Endodermal cell (in vitro differentiated cells): ENCODE measurements around the gene TRIM67. TPM values are rescaled to one million over a fixed set of nuclear protein-coding genes. Genes with fewer than 3 reads are reported as not detected.

Experiments
- DNase-seq: peaks from one replicate; pipeline ENCODE4 v3.0.0-alpha.2; 2017
- H3K27ac ChIP-seq: 2 replicates; pipeline ENCODE4 v1.5.1; 2013; ENCODE audit warnings: mild to moderate bottlenecking, low read depth, low read length, moderate library complexity
- H3K27me3 ChIP-seq: 2 replicates; pipeline ENCODE4 v1.6.1; 2013; ENCODE audit warnings: mild to moderate bottlenecking, low read length, moderate library complexity; ENCODE audit not compliant: insufficient read depth, control insufficient read depth, poor library complexity, severe bottlenecking
- H3K36me3 ChIP-seq: 2 replicates; pipeline ENCODE4 v1.7.0; 2013; ENCODE audit warnings: mild to moderate bottlenecking, low read length, moderate library complexity; ENCODE audit not compliant: control insufficient read depth, insufficient read depth
- H3K4me1 ChIP-seq: one replicate; pipeline ENCODE4 v1.7.0; 2013; ENCODE audit warnings: low read length; ENCODE audit not compliant: control insufficient read depth, insufficient read depth
- H3K4me3 ChIP-seq: 2 replicates; pipeline ENCODE4 v1.5.1; 2013; ENCODE audit warnings: mild to moderate bottlenecking, low read length, moderate library complexity
- H3K9ac ChIP-seq: 2 replicates; pipeline ENCODE4 v1.6.1; 2013; ENCODE audit warnings: mild to moderate bottlenecking, low read length, moderate library complexity; ENCODE audit not compliant: poor library complexity, severe bottlenecking; ENCODE audit errors: extremely low read depth
- H3K9me3 ChIP-seq: 2 replicates; pipeline ENCODE4 v1.6.1; 2013; ENCODE audit warnings: mild to moderate bottlenecking, low read length, moderate library complexity; ENCODE audit not compliant: control insufficient read depth
- H3K27ac Mint-ChIP-seq: 2 replicates; pipeline ENCODE4 v1.8.0; 2020; ENCODE audit warnings: mixed read lengths
- H3K27me3 Mint-ChIP-seq: 2 replicates; pipeline ENCODE4 v1.8.0; 2021; ENCODE audit warnings: mild to moderate bottlenecking, mixed read lengths; ENCODE audit not compliant: insufficient read depth
- H3K36me3 Mint-ChIP-seq: 2 replicates; pipeline ENCODE4 v1.8.0; 2020; ENCODE audit warnings: low read depth, mixed read lengths
- H3K4me1 Mint-ChIP-seq: 2 replicates; pipeline ENCODE4 v1.8.0; 2020; ENCODE audit warnings: mixed read lengths
- H3K4me3 Mint-ChIP-seq: 2 replicates; pipeline ENCODE4 v1.8.0; 2020; ENCODE audit warnings: mild to moderate bottlenecking, moderate library complexity, mixed read lengths
- H3K9me3 Mint-ChIP-seq: 2 replicates; pipeline ENCODE4 v1.8.0; 2020; ENCODE audit warnings: mild to moderate bottlenecking, mixed read lengths
- WGBS, 2 experiments: methylation state at CpG; one replicate each; pipeline versions ENCODE4 v1.1.5 to v1.1.7; 2013; ENCODE audit warnings: missing lambda C conversion rate in 2 of 2, mixed read lengths in 1 of 2; ENCODE audit not compliant: insufficient coverage in 1 of 2, insufficient read length in 1 of 2; 5-methylcytosine and 5-hydroxymethylcytosine counted together
- total RNA-seq, 2 donors: library from RNA; stranded (reverse); fragmentation: NEBNext Ultra II Directional in 1 of 2; extraction: Animal tissue kit (Norgen Biotek cat#: 25700) in 1 of 2; gene quantifications; 2 replicates in 1 of 2; 3 replicates in 1 of 2; pipeline ENCODE4 v1.2.1, GENCODE V29; 2021
- TF ChIP-seq, protein P1 (sequence below): fragments of 200-600 bp; sonication (generic); conservative IDR thresholded peaks from 2 replicates; pipeline ENCODE4 v1.5.0; 2021; ENCODE audit warnings: antibody characterized with exemption, mild to moderate bottlenecking

Gene TRIM67
- total RNA-seq, 2 donors from 2014 or later: 0.04 TPM

DNA sequence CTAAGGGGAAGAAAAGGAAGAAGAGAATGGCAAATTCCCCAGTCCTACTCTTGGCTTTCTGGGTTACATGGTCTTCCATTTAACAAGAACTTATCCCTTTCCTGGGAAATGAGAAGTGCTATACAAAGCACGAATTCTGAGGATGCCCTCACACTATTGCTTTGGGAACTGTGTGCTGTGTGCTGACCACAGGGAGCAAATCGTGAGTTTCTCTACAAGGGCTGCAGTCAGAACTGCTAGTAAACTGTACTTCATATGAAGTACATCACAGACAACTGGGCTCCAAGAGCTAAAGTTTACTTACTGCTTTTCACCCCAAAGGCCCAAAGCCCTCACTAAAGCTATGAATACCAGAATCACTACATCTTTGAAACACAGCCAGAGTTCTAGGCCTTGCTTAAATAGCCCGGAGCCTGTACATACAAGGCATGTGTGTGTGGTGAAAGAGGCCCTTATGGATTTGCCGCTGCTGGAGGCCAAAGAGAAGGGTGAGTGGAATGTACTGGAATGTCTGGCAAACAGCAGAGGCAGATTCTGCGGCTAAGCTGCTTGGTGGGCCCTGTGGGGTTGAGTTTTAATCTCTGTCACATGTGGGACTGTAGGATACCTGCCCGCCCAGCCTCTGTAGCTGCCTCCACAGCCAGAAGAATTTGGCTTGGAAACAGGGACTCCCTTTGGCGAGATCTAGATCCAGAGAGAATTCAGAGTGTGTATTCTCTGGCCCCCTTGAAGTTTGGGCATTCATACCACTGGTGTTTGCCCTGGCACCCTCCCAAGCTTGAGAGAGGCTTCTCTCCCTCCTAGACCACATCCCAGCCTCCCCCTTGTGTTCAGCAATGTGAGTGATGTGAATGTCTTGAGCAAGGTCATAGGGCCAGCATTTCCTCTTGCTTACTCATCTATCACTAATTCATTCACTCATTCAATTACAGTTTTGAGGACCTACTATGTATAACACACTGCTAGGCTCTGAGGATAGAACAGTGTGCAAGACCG is 21.9 kb upstream of the TRIM67 start:
- H3K27ac ChIP-seq: no peak overlapping the region

GRCh38 chr1:231144416-231145193 is 17.3 kb upstream of the TRIM67 start:
- WGBS, 2 experiments: 95 to 98% methylated on average over 6 to 7 of the region's 7 CpGs
- H3K27me3 ChIP-seq: no peaks in the 10 kb centered on the region
- no peak for DNase-seq
- H3K27ac ChIP-seq: no peak overlapping the region
- TF ChIP-seq, protein P1, sequence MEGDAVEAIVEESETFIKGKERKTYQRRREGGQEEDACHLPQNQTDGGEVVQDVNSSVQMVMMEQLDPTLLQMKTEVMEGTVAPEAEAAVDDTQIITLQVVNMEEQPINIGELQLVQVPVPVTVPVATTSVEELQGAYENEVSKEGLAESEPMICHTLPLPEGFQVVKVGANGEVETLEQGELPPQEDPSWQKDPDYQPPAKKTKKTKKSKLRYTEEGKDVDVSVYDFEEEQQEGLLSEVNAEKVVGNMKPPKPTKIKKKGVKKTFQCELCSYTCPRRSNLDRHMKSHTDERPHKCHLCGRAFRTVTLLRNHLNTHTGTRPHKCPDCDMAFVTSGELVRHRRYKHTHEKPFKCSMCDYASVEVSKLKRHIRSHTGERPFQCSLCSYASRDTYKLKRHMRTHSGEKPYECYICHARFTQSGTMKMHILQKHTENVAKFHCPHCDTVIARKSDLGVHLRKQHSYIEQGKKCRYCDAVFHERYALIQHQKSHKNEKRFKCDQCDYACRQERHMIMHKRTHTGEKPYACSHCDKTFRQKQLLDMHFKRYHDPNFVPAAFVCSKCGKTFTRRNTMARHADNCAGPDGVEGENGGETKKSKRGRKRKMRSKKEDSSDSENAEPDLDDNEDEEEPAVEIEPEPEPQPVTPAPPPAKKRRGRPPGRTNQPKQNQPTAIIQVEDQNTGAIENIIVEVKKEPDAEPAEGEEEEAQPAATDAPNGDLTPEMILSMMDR: no peak
- peaks cover 46% of the 10 kb centered on the region for H3K27me3 Mint-ChIP-seq
- no peaks in the 10 kb centered on the region for H3K4me1 ChIP-seq
- H3K4me3 Mint-ChIP-seq: no peak overlapping the region
- no peak overlapping the region for H3K9ac ChIP-seq
- H3K4me1 Mint-ChIP-seq: no peaks in the 10 kb centered on the region
- H3K9me3 ChIP-seq: no peaks in the 10 kb centered on the region
- H3K36me3 Mint-ChIP-seq: no peaks in the 10 kb centered on the region
- H3K4me3 ChIP-seq: no peak overlapping the region
- no peak overlapping the region for H3K27ac Mint-ChIP-seq
- no peaks in the 10 kb centered on the region for H3K36me3 ChIP-seq
- peaks cover 4% of the 10 kb centered on the region for H3K9me3 Mint-ChIP-seq

More for the DNA sequence above, 21.9 kb upstream of the TRIM67 start:
- TF ChIP-seq, protein P1: no peak
- 89 to 94% methylated on average over 8 of the region's 8 CpGs for WGBS, 2 experiments
- no peak overlapping the region for H3K9ac ChIP-seq
- no peaks in the 10 kb centered on the region for H3K9me3 ChIP-seq
- Mint-ChIP-seq H3K36me3 (no peaks in the 10 kb centered on the region), H3K4me3 (no peak overlapping the region), H3K4me1 (no peaks in the 10 kb centered on the region), H3K27me3 (peaks cover 24% of the 10 kb centered on the region), H3K27ac (no peak overlapping the region), H3K9me3 (peaks cover 4% of the 10 kb centered on the region)
- H3K4me1 ChIP-seq: no peaks in the 10 kb centered on the region
- H3K27me3 ChIP-seq: no peaks in the 10 kb centered on the region
- H3K4me3 ChIP-seq: no peak overlapping the region
- no peaks in the 10 kb centered on the region for H3K36me3 ChIP-seq
- no peak for DNase-seq

DNA sequence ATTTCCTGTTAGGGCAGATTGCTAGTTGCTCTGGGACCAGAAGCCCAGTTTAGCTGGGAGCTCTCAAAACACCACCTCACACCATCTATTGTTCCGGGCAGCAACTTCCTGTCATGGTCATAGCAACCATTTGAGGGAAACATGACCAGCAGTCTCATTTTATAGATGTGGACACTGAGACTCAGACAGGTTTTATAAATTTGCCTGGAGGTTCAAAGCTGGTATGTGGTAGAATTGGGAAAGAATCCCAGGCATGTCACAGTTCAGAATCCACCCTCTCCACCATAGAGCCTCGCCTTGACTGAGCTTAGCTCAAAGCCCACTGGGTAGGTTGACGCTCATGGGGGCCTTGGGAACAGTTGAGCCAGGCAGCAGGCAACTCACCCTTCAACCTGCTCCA is 14.0 kb upstream of the TRIM67 start:
- WGBS, 2 experiments: 83 to 100% methylated on average over 3 of the region's 3 CpGs
- Histone ChIP-seq H3K9ac (no peak overlapping the region), H3K27me3 (no peaks in the 10 kb centered on the region), H3K4me1 (no peaks in the 10 kb centered on the region), H3K4me3 (no peak overlapping the region), H3K36me3 (no peaks in the 10 kb centered on the region), H3K27ac (no peak overlapping the region), H3K9me3 (peaks cover 21% of the 10 kb centered on the region)
- peaks cover 45% of the 10 kb centered on the region for H3K27me3 Mint-ChIP-seq
- peaks cover 28% of the 10 kb centered on the region for H3K9me3 Mint-ChIP-seq
- H3K27ac Mint-ChIP-seq: no peak overlapping the region
- no peaks in the 10 kb centered on the region for H3K36me3 Mint-ChIP-seq
- no peak for DNase-seq
- no peaks in the 10 kb centered on the region for H3K4me1 Mint-ChIP-seq
- TF ChIP-seq, protein P1: no peak
- H3K4me3 Mint-ChIP-seq: no peak overlapping the region
